K562 (cell line): ENCODE results near the gene BDKRB2. TPM values are rescaled to one million over a fixed set of nuclear protein-coding genes. Genes with fewer than 3 reads are reported as not detected.

Source experiments
- ATAC-seq: fragments of 200-7000 bp; cut with Tn5 transposase; 3 replicates; pipeline ENCODE4 v1.9.1; 2020; ENCODE audit warnings: moderate library complexity
- BruUV-seq: library from RNA; stranded (reverse); fragments of 400-500 nt; replicated peaks from 2 replicates; lab custom pipeline; 2021; lab: Mats Ljungman, UMichigan
- CTCF ChIA-PET: fragments of 300-600 bp; formaldehyde crosslinking; extraction: SDS; loops from one replicate; lab custom pipeline; 2021; ENCODE audit warnings: low intra/inter-chr PET ratio; lab: Yijun Ruan, JAX
- POLR2A ChIA-PET: fragments of 300-600, 350-650 bp; sonication (Branson Sonifier 250); formaldehyde crosslinking; extraction: SDS; loops from one replicate; lab custom pipeline; 2021; ENCODE audit warnings: antibody characterized with exemption, inconsistent platforms; lab: Yijun Ruan, JAX
- DNase-seq, 4 experiments: peaks; one replicate each; pipeline versions ENCODE4 v3.0.0 to v3.0.0-alpha.2; 2011 to 2018; ENCODE audit warnings: low spot score in 3 of 4, mixed read lengths in 3 of 4; ENCODE audit errors: extremely low read depth in 1 of 4
- FAIRE-seq: peaks from 2 replicates; lab custom pipeline; 2011; peaks lifted over from hg19 to GRCh38; lab: Jason Lieb, UNC
- H2AFZ ChIP-seq: 2 replicates; pipeline ENCODE4 v1.6.0; 2011; ENCODE audit warnings: low read depth, low read length, control low read depth, inconsistent platforms
- H3K27ac ChIP-seq: fragments of 200-600 bp; 3 replicates; pipeline ENCODE4 v1.8.0; 2011; ENCODE audit warnings: low read depth, mild to moderate bottlenecking, control low read depth, inconsistent platforms, low read length, moderate library complexity, mixed read lengths; ENCODE audit errors: extremely low read depth
- H3K27me3 ChIP-seq, 2 experiments: fragments of 300-600 bp in 1 of 2; 2 replicates in 1 of 2; 3 replicates in 1 of 2; pipeline versions ENCODE4 v1.6.0 to v1.8.0; 2011; ENCODE audit warnings: inconsistent platforms in 2 of 2, low read length in 2 of 2, mild to moderate bottlenecking in 1 of 2, mixed read lengths in 1 of 2, moderate library complexity in 1 of 2; ENCODE audit not compliant: control insufficient read depth in 2 of 2, insufficient read depth in 2 of 2
- H3K36me3 ChIP-seq: fragments of 300-600 bp; 3 replicates; pipeline ENCODE4 v1.8.0; 2011; ENCODE audit warnings: mild to moderate bottlenecking, low read length, inconsistent platforms; ENCODE audit not compliant: control insufficient read depth, insufficient read depth
- H3K4me1 ChIP-seq, 2 experiments: fragments of 200-600 bp in 1 of 2; replicated peaks in 1 of 2; 2 replicates in 1 of 2; 3 replicates in 1 of 2; pipeline versions ENCODE4 v1.5.1 to v1.8.0; 2011; ENCODE audit warnings: inconsistent platforms in 2 of 2, low read length in 2 of 2, mild to moderate bottlenecking in 1 of 2, mixed read lengths in 1 of 2, moderate library complexity in 1 of 2; ENCODE audit not compliant: control insufficient read depth in 2 of 2, insufficient read depth in 2 of 2
- H3K4me2 ChIP-seq: 2 replicates; pipeline ENCODE4 v1.6.1; 2011; ENCODE audit warnings: low read length, control low read depth, inconsistent platforms, mixed read lengths; ENCODE audit not compliant: insufficient read depth
- H3K4me3 ChIP-seq: fragments of 200-600 bp; sonication (generic), shearing (Covaris generic); 2 replicates; pipeline ENCODE4 v1.5.1; 2016; ENCODE audit warnings: control low read depth, inconsistent platforms
- H3K79me2 ChIP-seq: fragments of 200-600 bp; 3 replicates; pipeline ENCODE4 v1.8.0; 2011; ENCODE audit warnings: low read length, inconsistent platforms; ENCODE audit not compliant: control insufficient read depth, insufficient read depth
- H3K9ac ChIP-seq, 2 experiments: 2 replicates each; pipeline versions ENCODE4 v1.6.0 to v1.6.1; 2011; ENCODE audit warnings: low read depth in 2 of 2, low read length in 2 of 2, control low read depth in 1 of 2, inconsistent platforms in 1 of 2, mild to moderate bottlenecking in 1 of 2, mixed read lengths in 1 of 2; ENCODE audit not compliant: insufficient read depth in 1 of 2
- H3K9me1 ChIP-seq: one replicate; pipeline ENCODE4 v1.6.0; 2011; ENCODE audit warnings: inconsistent platforms, mild to moderate bottlenecking, low read length, moderate library complexity; ENCODE audit not compliant: control insufficient read depth, insufficient read depth
- H3K9me3 ChIP-seq: replicated peaks from 2 replicates; pipeline ENCODE4 v1.5.1; 2011; ENCODE audit warnings: low read depth, low read length, inconsistent platforms; ENCODE audit not compliant: control insufficient read depth, insufficient read depth
- H4K20me1 ChIP-seq: replicated peaks from 2 replicates; pipeline ENCODE4 v1.6.1; 2011; ENCODE audit warnings: low read length, inconsistent platforms, mixed read lengths; ENCODE audit not compliant: control insufficient read depth, insufficient read depth
- ASH1L ChIP-seq: fragments of 450-650 bp; IDR thresholded peaks from 2 replicates; pipeline ENCODE4 v1.6.1; 2018; ENCODE audit warnings: borderline replicate concordance, mild to moderate bottlenecking, low read depth; ENCODE audit not compliant: partially characterized antibody
- HINFP ChIP-seq: fragments of 450-650 bp; conservative IDR thresholded peaks from 2 replicates; pipeline ENCODE4 v1.6.1; 2016; ENCODE audit warnings: missing genetic modification characterization, low read depth, mild to moderate bottlenecking, control low read depth, missing compliant biosample characterization
- NFYB ChIP-seq: IDR thresholded peaks from 2 replicates; pipeline ENCODE4 v1.6.1; 2011; ENCODE audit warnings: mild to moderate bottlenecking, moderate library complexity; ENCODE audit not compliant: insufficient read length; ENCODE audit errors: extremely low read depth
- NR3C1 ChIP-seq: sonication (generic); formaldehyde crosslinking; IDR thresholded peaks from 2 replicates; pipeline ENCODE4 v1.8.1; 2022; ENCODE audit warnings: missing genetic modification reagents
- OTX1 ChIP-seq: fragments of 450-650 bp; formaldehyde crosslinking; IDR thresholded peaks from 2 replicates; pipeline ENCODE4 v1.4.0; 2022; ENCODE audit warnings: mild to moderate bottlenecking
- STAT5B ChIP-seq: fragments of 250-450 bp; sonication (Bioruptor Pico); IDR thresholded peaks from 2 replicates; pipeline ENCODE4 v1.8.0; 2021; ENCODE audit warnings: mild to moderate bottlenecking, inconsistent platforms
- TEAD1 ChIP-seq, 2 experiments: fragments of 450-650 bp in 1 of 2; sonication (generic) in 1 of 2; formaldehyde crosslinking; IDR thresholded peaks; 2 replicates each; pipeline versions ENCODE4 v1.4.0 to v1.8.0; 2020 to 2022; ENCODE audit warnings: mild to moderate bottlenecking in 2 of 2, missing genetic modification reagents in 1 of 2
- ZNF253 ChIP-seq: fragments of 250-450 bp; sonication (Bioruptor Pico); conservative IDR thresholded peaks from 2 replicates; pipeline ENCODE4 v1.6.1; 2021; ENCODE audit warnings: mild to moderate bottlenecking
- whole genome bisulfite sequencing: fragments of 100-300 bp; shearing (Covaris generic); methylation state at CpG from one replicate; pipeline ENCODE4 v1.1.6; 2016; ENCODE audit warnings: low coverage, mixed read lengths; ENCODE audit not compliant: insufficient coverage; ENCODE audit errors: missing lambda C conversion rate; 5-methylcytosine and 5-hydroxymethylcytosine counted together
- in situ Hi-C: fragments of 300-500 bp; cut with MboI; formaldehyde crosslinking; loops from 4 replicates; pipeline ENCODE4 v1.15.0; 2018; ENCODE audit warnings: inconsistent platforms, mixed read lengths
- intact Hi-C: fragments of 100-400 bp; cut with micrococcal nuclease; formaldehyde crosslinking; loops from 2 replicates; pipeline ENCODE4 v1.14.2; 2022
- polyA plus RNA-seq, 8 experiments: library from polyadenylated mRNA; depleted of rRNA in 4 of 8; stranded (reverse) in 5 of 8; unstranded in 3 of 8; fragments of >200 nt; fragmentation: Nextera tagmentation in 2 of 8; fragmentation: Illumina TruSeq in 1 of 8; extraction: Ambion mirVana in 2 of 8; extraction: Trizol in 1 of 8; gene quantifications; 2 replicates each; pipeline versions ENCODE4 v1.2.1 to v1.2.3, GENCODE V29; 2011 to 2014; ENCODE audit warnings: inconsistent platforms in 1 of 8, missing spikeins in 1 of 8
- total RNA-seq, 7 experiments: library from RNA; depleted of rRNA in 6 of 7; stranded (reverse); fragments of >200 nt in 6 of 7; fragmentation: Illumina TruSeq in 2 of 7; extraction: Trizol in 2 of 7; gene quantifications; 2 replicates each; pipeline versions ENCODE4 v1.2.1 to v1.2.3, GENCODE V29; 2011 to 2021; ENCODE audit warnings: low replicate concordance in 1 of 7
- TF ChIP-seq, protein P1 (sequence below): fragments of 250-450 bp; sonication (Bioruptor Pico); IDR thresholded peaks from 2 replicates; pipeline ENCODE4 v1.5.0; 2020; ENCODE audit warnings: mild to moderate bottlenecking, borderline replicate concordance
- TF ChIP-seq, protein P2 (sequence below): fragments of 250-450 bp; sonication (Bioruptor Pico); IDR thresholded peaks from 2 replicates; pipeline ENCODE4 v1.5.0; 2021; ENCODE audit warnings: mild to moderate bottlenecking, borderline replicate concordance
- TF ChIP-seq, protein P3 (sequence below): sonication (generic); formaldehyde crosslinking; IDR thresholded peaks from 2 replicates; pipeline ENCODE4 v1.8.1; 2023; ENCODE audit warnings: mild to moderate bottlenecking, missing genetic modification reagents

Gene BDKRB2
- total and polyA plus RNA-seq, 9 of the 15 experiments (the other 6 are each of a cell fraction or from before 2014, with no cell fraction given) = 0.02 TPM; not detected in 8

GRCh38 chr14:96201157-96201556, 3.5 kb upstream of the BDKRB2 start (continued):
- TF ChIP-seq NFYB (no peak), NR3C1 (no peak), ASH1L (no peak)

DNA sequence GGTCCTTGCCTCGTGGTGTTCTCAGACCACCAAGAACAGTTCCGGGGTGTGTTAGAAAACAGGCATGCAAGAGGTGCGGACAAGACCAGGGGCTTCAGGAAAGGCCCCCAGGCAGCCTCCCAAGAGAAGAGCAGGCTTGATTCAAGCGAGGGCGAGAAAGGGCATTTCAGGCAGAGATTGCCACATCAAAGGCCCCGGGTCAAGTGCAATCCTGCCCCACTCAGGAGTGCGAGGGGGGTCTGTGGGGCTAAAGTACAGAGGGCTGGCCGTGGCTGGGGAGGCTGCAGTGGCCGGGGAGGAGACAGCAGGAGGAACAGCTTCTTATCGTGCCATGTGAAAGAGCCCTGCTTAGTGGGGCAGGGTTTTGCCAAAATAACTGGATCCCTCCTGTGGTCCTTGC, 2.7 kb upstream of the BDKRB2 start:
- H3K4me1 ChIP-seq = peaks cover 0 to 6% of the 10 kb centered on the region in 2 experiments; a peak in 1 of 5 replicates
- no peak overlapping the region for H2AFZ ChIP-seq
- H4K20me1 ChIP-seq = no peaks in the 10 kb centered on the region
- H3K9me1 ChIP-seq = no peaks in the 10 kb centered on the region
- no peak overlapping the region for H3K4me2 ChIP-seq
- BruUV-seq = no TSS peak
- in situ Hi-C loops (no loop called here), intact Hi-C loops (no loop called here)
- FAIRE-seq (no peak), ATAC-seq (no peak), DNase-seq (no peak)
- CTCF ChIA-PET = no interaction called here
- H3K79me2 ChIP-seq = no peaks in the 10 kb centered on the region
- H3K27ac ChIP-seq = no peak overlapping the region
- no peaks in the 10 kb centered on the region for H3K36me3 ChIP-seq
- H3K27me3 ChIP-seq = peaks cover 3 to 62% of the 10 kb centered on the region in 2 experiments; a peak in 3 of 5 replicates
- WGBS = 0% methylated on average over 7 of the region's 10 CpGs
- H3K9me3 ChIP-seq = no peaks in the 10 kb centered on the region
- H3K4me3 ChIP-seq = no peak overlapping the region
- POLR2A ChIA-PET = no interaction called here
- no peak overlapping the region for H3K9ac ChIP-seq
- TF ChIP-seq OTX1 (no peak), ZNF253 (no peak), HINFP (no peak), STAT5B (CRISPR knock-in tag) (no peak), TEAD1 (CRISPR knock-in tag; IDR thresholded peaks at IDR 0.05) (no peak)
- TF ChIP-seq, protein P1, sequence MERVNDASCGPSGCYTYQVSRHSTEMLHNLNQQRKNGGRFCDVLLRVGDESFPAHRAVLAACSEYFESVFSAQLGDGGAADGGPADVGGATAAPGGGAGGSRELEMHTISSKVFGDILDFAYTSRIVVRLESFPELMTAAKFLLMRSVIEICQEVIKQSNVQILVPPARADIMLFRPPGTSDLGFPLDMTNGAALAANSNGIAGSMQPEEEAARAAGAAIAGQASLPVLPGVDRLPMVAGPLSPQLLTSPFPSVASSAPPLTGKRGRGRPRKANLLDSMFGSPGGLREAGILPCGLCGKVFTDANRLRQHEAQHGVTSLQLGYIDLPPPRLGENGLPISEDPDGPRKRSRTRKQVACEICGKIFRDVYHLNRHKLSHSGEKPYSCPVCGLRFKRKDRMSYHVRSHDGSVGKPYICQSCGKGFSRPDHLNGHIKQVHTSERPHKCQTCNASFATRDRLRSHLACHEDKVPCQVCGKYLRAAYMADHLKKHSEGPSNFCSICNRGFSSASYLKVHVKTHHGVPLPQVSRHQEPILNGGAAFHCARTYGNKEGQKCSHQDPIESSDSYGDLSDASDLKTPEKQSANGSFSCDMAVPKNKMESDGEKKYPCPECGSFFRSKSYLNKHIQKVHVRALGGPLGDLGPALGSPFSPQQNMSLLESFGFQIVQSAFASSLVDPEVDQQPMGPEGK (CRISPR knock-in tag) = no peak
- TF ChIP-seq, protein P2, sequence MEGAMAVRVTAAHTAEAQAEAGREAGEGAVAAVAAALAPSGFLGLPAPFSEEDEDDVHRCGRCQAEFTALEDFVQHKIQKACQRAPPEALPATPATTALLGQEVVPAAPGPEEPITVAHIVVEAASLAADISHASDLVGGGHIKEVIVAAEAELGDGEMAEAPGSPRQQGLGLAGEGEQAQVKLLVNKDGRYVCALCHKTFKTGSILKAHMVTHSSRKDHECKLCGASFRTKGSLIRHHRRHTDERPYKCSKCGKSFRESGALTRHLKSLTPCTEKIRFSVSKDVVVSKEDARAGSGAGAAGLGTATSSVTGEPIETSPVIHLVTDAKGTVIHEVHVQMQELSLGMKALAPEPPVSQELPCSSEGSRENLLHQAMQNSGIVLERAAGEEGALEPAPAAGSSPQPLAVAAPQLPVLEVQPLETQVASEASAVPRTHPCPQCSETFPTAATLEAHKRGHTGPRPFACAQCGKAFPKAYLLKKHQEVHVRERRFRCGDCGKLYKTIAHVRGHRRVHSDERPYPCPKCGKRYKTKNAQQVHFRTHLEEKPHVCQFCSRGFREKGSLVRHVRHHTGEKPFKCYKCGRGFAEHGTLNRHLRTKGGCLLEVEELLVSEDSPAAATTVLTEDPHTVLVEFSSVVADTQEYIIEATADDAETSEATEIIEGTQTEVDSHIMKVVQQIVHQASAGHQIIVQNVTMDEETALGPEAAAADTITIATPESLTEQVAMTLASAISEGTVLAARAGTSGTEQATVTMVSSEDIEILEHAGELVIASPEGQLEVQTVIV (CRISPR knock-in tag) = no peak
- TF ChIP-seq, protein P3, sequence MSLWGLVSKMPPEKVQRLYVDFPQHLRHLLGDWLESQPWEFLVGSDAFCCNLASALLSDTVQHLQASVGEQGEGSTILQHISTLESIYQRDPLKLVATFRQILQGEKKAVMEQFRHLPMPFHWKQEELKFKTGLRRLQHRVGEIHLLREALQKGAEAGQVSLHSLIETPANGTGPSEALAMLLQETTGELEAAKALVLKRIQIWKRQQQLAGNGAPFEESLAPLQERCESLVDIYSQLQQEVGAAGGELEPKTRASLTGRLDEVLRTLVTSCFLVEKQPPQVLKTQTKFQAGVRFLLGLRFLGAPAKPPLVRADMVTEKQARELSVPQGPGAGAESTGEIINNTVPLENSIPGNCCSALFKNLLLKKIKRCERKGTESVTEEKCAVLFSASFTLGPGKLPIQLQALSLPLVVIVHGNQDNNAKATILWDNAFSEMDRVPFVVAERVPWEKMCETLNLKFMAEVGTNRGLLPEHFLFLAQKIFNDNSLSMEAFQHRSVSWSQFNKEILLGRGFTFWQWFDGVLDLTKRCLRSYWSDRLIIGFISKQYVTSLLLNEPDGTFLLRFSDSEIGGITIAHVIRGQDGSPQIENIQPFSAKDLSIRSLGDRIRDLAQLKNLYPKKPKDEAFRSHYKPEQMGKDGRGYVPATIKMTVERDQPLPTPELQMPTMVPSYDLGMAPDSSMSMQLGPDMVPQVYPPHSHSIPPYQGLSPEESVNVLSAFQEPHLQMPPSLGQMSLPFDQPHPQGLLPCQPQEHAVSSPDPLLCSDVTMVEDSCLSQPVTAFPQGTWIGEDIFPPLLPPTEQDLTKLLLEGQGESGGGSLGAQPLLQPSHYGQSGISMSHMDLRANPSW = no peak
